Stimulated activated CD8-positive, alpha-beta memory T cell treated with anti-CD3 and anti-CD28 coated beads, Interleukin-15, amount 100 ng/mL, for 1 hour (primary cell): ENCODE data around the gene MED26.

ENCODE experiments used
- DNase-seq: peaks from one replicate; pipeline ENCODE4 v3.0.0-alpha.2; 2020; ENCODE audit warnings: low read depth

The MED26 gene

GRCh38 chr19:16537111-16537510, 90.9 kb downstream of the MED26 start:
- no peak for DNase-seq

DNA sequence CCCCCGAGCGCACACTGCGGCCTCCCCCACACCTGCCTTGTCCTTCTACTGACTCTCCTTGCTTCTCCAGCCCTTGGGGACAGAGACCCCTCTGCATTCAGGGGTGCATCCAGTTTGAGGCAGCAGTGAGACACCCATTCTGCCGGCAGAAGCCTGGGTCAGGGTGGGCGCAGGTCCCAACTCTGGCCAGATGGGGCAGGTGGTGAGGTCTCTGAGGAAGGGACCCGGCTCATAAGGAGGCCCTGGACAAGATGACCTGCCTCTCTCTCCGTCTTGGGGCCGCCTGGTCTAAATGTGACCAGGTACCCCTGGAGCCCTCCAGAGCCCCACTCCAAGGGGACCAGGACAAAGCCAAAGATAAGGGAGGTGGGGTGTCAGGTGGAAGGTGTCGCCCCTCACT, 91.9 kb downstream of the MED26 start:
- DNase-seq, result no peak

DNA sequence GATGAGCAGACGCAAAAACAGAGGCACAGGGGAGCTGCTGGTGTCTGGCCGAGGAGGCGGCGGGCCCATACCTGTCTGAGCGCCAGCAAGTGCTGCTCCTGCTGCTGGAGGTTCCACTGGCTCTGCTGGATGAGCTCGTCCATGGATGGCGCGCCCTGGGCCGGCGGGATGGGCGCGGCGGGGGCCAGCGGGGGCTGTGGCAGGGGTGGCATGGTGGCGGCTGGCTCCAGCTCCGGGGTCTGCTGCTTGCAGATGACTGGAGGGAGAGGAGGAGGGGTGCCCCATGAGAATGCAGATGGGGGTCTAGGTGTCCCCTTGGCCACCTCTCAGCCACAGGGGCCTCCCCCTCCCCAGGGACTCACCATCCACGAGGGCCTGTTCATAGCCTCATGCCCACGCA, 92.6 kb downstream of the MED26 start:
- no peak for DNase-seq

GRCh38 chr19:16532440-16533234, 95.4 kb downstream of the MED26 start:
- DNase-seq, result no peak

- no peak for DNase-seq
Observed at GRCh38 chr19:16531380-16531669, 96.7 kb downstream of the MED26 start.

GRCh38 chr19:16530540-16531379, 97.2 kb downstream of the MED26 start:
- DNase-seq, result no peak

- DNase-seq, result no peak
Observed at GRCh38 chr19:16529466-16530144, 98.4 kb downstream of the MED26 start.

DNA sequence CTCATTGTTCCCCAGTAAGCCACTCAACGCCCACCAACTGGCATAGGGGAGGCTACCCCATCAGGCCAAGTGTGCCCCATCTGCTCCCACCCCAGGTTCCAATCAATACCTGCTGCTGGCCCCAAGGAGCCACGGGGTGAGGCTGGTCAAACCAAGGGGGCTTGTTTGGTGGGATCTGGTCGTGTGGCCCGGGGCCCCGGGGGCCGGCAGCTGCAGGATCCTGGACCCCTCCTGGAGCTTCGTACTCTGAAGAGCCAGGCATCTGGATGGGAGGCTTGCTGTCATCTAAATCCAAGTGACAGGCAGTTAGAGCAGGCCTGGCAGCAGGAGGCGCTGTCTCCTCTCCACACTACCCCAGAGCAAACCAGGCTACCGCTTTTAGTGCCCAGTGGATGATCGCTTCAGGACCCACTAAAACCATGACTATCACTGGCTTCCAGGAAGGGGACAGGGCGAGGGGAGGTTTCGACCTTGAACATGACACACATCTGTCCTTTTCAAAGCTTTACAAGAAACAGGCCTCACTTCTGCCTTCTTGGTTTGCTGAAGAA, 100.0 kb downstream of the MED26 start:
- no peak for DNase-seq

DNA sequence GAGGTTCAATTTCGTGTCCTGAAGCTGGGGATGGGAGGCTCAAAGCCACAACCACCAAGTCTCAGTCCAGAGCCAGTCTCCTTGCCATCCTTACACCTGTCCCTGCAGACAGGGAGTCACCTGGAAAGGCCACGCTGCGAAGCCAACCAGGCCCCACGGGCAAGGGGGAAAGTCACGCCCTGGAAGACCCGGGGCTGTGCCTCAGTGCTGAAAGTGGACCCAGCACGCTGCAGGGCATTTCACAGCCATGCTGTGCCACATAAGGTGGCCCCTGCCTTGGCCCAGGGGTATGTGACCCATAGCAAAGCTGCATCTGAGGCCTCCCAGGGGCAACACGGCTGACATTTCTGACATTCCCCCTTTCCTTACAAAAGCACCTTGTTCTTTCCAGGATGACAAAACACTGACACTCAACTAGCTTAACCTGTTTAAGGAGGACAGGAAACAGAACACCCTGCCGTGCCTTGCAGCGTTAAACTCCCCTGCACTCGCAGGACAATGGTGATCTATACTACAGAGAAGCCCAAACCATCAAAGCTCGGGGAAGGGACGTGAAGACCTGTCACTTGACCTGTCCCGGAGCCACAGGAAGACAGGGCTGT, 100.6 kb downstream of the MED26 start:
- DNase-seq, result no peak

- no peak for DNase-seq
Observed at GRCh38 chr19:16525751-16526481, 102.1 kb downstream of the MED26 start.

DNA sequence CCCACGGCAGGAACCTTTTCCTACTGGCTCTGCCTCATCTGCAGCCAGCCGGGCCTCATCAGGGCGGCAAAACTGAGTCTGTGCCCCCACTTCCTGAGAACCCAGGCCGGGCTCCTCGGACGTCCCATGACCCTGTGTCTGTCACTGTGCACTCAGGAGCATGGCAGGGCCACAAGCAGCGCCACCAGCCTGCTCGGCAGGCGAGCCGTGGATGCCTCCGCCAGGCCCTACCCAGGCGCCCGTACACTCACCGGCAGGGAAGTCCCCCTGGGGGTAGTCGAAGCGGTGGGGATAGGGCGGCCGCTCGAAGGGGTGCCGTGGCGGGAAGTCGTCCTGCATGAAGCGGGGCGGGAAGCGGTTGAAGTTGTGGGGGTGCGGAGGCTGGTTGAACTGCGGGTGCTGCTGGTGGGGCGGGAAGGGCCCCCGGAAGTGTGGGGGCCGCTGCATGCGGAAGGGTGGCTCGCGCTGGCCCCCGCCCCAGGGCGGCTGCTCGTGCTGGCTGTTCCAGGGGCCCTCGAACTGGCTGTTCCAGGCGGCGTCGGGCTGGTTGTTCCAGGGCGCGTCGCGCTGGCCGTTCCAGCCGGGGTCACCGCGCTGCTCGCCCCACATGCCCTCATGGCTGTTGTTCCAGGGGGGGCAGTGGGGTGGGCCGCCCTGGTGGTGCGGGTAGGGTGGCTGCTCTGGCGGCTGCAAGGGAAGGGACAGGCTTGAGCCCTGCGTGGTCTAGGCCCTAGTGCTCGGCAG, 102.8 kb downstream of the MED26 start:
- no peak for DNase-seq
